DND-41 (cell line): ENCODE results near the gene UBA52.

Experiments
- ATAC-seq: fragments of 200-7000 bp; cut with Tn5 transposase; 3 replicates; pipeline ENCODE4 v1.9.1; 2021; ENCODE audit warnings: low read depth; ENCODE audit not compliant: insufficient read depth
- DNase-seq: peaks from one replicate; pipeline ENCODE4 v3.0.0-alpha.2; 2020
- H2AFZ ChIP-seq: 2 replicates; pipeline ENCODE4 v1.6.0; 2012; ENCODE audit warnings: low read depth, low read length
- H3K27ac ChIP-seq: 2 replicates; pipeline ENCODE4 v1.5.1; 2012; ENCODE audit warnings: low read length, inconsistent platforms
- H3K27me3 ChIP-seq: fragments of 200-600 bp; sonication (generic); 2 replicates; pipeline ENCODE4 v1.6.0; 2012; ENCODE audit warnings: low read length, mild to moderate bottlenecking, inconsistent platforms; ENCODE audit not compliant: insufficient read depth, poor library complexity
- H3K36me3 ChIP-seq: 2 replicates; pipeline ENCODE4 v1.5.1; 2012; ENCODE audit warnings: low read length, inconsistent platforms; ENCODE audit not compliant: insufficient read depth
- H3K4me1 ChIP-seq: 2 replicates; pipeline ENCODE4 v1.5.1; 2012; ENCODE audit warnings: mild to moderate bottlenecking, low read length; ENCODE audit not compliant: insufficient read depth
- H3K4me2 ChIP-seq: 2 replicates; pipeline ENCODE4 v1.6.0; 2012; ENCODE audit warnings: mild to moderate bottlenecking, moderate library complexity, low read length, inconsistent platforms; ENCODE audit not compliant: insufficient read depth
- H3K4me3 ChIP-seq, 2 experiments: fragments of 200-600 bp in 1 of 2; shearing (Covaris generic) in 1 of 2; 2 replicates each; pipeline ENCODE4 v1.5.1; 2012 to 2016; ENCODE audit warnings: inconsistent platforms in 2 of 2, low read length in 2 of 2, mild to moderate bottlenecking in 2 of 2, low read depth in 1 of 2, moderate library complexity in 1 of 2
- H3K79me2 ChIP-seq: 2 replicates; pipeline ENCODE4 v1.6.0; 2012; ENCODE audit warnings: low read length, inconsistent platforms; ENCODE audit not compliant: insufficient read depth
- H3K9ac ChIP-seq: 2 replicates; pipeline ENCODE4 v1.6.0; 2012; ENCODE audit warnings: low read depth, mild to moderate bottlenecking, inconsistent platforms, low read length, moderate library complexity
- H3K9me3 ChIP-seq: 2 replicates; pipeline ENCODE4 v1.5.1; 2012; ENCODE audit warnings: low read length, moderate library complexity, mild to moderate bottlenecking, inconsistent platforms; ENCODE audit not compliant: insufficient read depth, severe bottlenecking
- H4K20me1 ChIP-seq: 2 replicates; pipeline ENCODE4 v1.6.0; 2012; ENCODE audit warnings: low read length; ENCODE audit not compliant: insufficient read depth
- CTCF ChIP-seq: IDR thresholded peaks from 2 replicates; pipeline ENCODE4 v1.5.1; 2012; ENCODE audit warnings: borderline replicate concordance, low read length, moderate library complexity, mild to moderate bottlenecking; ENCODE audit not compliant: poor library complexity, severe bottlenecking; ENCODE audit errors: extremely low read depth
- EZH2 ChIP-seq: IDR thresholded peaks from 3 replicates; pipeline ENCODE4 v1.6.1; 2012; ENCODE audit warnings: borderline replicate concordance, low read depth, mild to moderate bottlenecking, moderate library complexity, low read length, inconsistent platforms; ENCODE audit not compliant: severe bottlenecking

The UBA52 gene

DNA sequence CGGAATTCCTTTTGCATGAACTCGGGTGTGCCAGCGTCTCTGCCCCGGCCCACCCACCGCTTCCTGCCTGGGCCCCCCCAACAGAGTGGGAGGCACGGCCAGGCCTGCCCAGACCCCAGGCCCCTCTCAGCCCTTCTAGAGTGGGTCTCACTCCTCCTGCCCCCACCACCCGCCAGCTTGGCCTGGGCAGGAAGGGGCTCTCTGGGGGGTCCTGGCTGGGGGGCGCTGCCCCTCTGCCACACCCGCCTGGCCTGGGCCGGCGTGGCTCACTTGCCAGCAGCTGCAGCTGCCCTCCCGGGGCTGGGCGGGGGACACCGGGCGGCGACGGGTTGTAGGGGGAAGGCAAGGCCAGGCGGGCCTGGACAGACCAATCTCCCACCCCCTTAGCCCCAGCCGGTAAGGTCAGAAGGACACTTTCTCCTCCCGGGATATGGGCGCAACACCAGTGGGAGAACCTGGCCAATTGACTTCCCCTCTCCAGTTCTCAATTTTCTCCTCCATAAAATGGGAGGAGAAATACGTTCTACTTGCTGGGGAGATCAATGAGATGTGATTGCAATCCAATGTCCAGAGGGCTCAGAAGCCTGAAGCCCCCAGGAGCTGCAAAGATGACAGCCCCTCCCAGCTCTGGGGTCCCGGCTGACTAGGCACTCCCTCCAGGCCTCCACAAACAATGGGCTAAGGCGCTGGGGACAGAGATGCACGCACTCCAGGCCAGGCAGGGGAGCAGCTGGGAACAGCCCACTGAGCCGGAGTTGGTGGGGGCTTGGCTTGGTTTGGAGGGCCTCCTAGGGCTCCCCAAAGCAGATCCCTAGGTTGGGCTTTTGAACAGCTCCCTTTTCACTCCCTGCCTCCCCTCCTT is 32.5 kb downstream of the UBA52 start:
- Histone ChIP-seq H3K79me2 (no peaks in the 10 kb centered on the region), H3K4me1 (no peaks in the 10 kb centered on the region), H4K20me1 (no peaks in the 10 kb centered on the region; the same call in 1 of the 2 replicates), H3K9ac (no peak overlapping the region), H3K27me3 (peaks cover 11% of the 10 kb centered on the region), H3K4me3 (no peak overlapping the region), H3K36me3 (no peaks in the 10 kb centered on the region), H2AFZ (no peak overlapping the region), H3K4me2 (no peak overlapping the region), H3K9me3 (no peaks in the 10 kb centered on the region), H3K27ac (no peak overlapping the region)
- TF ChIP-seq EZH2, result no peak
- TF ChIP-seq CTCF, result no peak
- ATAC-seq (no peak), DNase-seq (no peak)

DNA sequence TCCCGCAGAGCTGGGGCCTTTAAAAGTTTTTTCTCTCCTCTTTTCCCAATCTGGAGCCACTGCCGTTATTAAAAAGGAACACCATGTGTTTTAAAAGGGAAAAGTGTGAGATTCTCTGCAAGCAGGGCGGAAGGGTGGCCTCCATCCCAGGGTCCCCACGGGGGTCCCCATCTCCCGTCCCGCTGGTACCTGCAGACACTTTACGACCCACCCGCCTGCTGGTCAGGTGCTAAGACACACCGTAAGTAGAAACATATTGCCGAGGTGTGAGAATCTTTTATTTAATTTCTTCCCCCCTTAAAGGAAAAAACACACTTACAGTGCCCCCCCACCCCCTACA is 33.1 kb downstream of the UBA52 start:
- H3K36me3 ChIP-seq, result no peaks in the 10 kb centered on the region
- H3K9me3 ChIP-seq, result no peaks in the 10 kb centered on the region
- no peak overlapping the region for H3K9ac ChIP-seq
- no peak for DNase-seq
- no peak for TF ChIP-seq EZH2
- no peak for TF ChIP-seq CTCF
- H3K4me1 ChIP-seq, result no peaks in the 10 kb centered on the region
- H3K27ac ChIP-seq, result no peak overlapping the region
- no peak for ATAC-seq
- H3K79me2 ChIP-seq, result no peaks in the 10 kb centered on the region
- H4K20me1 ChIP-seq, result no peaks in the 10 kb centered on the region; the same call in 1 of the 2 replicates
- H3K4me3 ChIP-seq, result no peak overlapping the region
- H2AFZ ChIP-seq, result no peak overlapping the region
- H3K4me2 ChIP-seq, result no peak overlapping the region
- peaks cover 15% of the 10 kb centered on the region for H3K27me3 ChIP-seq

GRCh38 chr19:18605196-18605545 is 33.5 kb downstream of the UBA52 start:
- Histone ChIP-seq H3K79me2 (no peaks in the 10 kb centered on the region), H4K20me1 (no peaks in the 10 kb centered on the region; the same call in 1 of the 2 replicates), H3K4me3 (no peak overlapping the region), H3K9ac (no peak overlapping the region), H3K4me2 (no peak overlapping the region), H3K27me3 (peaks cover 19% of the 10 kb centered on the region), H3K27ac (no peak overlapping the region), H3K4me1 (no peaks in the 10 kb centered on the region), H3K9me3 (no peaks in the 10 kb centered on the region), H2AFZ (no peak overlapping the region), H3K36me3 (no peaks in the 10 kb centered on the region)
- DNase-seq, result no peak
- no peak for ATAC-seq
- TF ChIP-seq CTCF (no peak), EZH2 (no peak)
